Lower leg skin (tissue), 4 donors: Measurements from ENCODE around the gene CA10. TPM values are rescaled to one million over a fixed set of nuclear protein-coding genes. Genes with fewer than 3 reads are reported as not detected.

ENCODE experiments used
- DNase-seq, 2 donors: peaks; one replicate each; pipeline ENCODE4 v3.0.0-alpha.2; 2019; ENCODE audit warnings: low spot score in 2 of 2
- H3K4me3 ChIP-seq: fragments of 200-600 bp; sonication (generic); 2 replicates; pipeline ENCODE4 v1.5.1; 2017; ENCODE audit warnings: mild to moderate bottlenecking, low read depth; ENCODE audit not compliant: poor library complexity, severe bottlenecking
- POLR2A ChIP-seq, 2 donors: fragments of 450-650 bp; IDR thresholded peaks; one replicate each; pipeline ENCODE4 v1.6.1; 2016 to 2017; ENCODE audit warnings: antibody characterized with exemption in 2 of 2, mild to moderate bottlenecking in 1 of 2, moderate library complexity in 1 of 2
- WGBS, 2 donors: methylation state at CpG; one replicate each; pipeline ENCODE4 v1.1.5; 2018; 5-methylcytosine and 5-hydroxymethylcytosine counted together
- intact Hi-C: fragments of 100-400 bp; cut with DNase I; formaldehyde crosslinking; loops from one replicate; pipeline ENCODE4 v1.15.0; 2023; ENCODE audit warnings: low total_unique reads
- total RNA-seq, 4 donors: library from RNA; depleted of rRNA; stranded (reverse); fragments of >200 nt; gene quantifications; one replicate each; pipeline ENCODE4 v1.1.0, GENCODE V29; 2016
- TF ChIP-seq, protein P1 (sequence below), 3 donors: fragments of 450-650 bp; IDR thresholded peaks; one replicate each; pipeline ENCODE4 v1.5.1; 2016; ENCODE audit warnings: antibody characterized with exemption in 3 of 3, mild to moderate bottlenecking in 3 of 3, moderate library complexity in 2 of 3

The CA10 gene
- not detected for total RNA-seq

DNA sequence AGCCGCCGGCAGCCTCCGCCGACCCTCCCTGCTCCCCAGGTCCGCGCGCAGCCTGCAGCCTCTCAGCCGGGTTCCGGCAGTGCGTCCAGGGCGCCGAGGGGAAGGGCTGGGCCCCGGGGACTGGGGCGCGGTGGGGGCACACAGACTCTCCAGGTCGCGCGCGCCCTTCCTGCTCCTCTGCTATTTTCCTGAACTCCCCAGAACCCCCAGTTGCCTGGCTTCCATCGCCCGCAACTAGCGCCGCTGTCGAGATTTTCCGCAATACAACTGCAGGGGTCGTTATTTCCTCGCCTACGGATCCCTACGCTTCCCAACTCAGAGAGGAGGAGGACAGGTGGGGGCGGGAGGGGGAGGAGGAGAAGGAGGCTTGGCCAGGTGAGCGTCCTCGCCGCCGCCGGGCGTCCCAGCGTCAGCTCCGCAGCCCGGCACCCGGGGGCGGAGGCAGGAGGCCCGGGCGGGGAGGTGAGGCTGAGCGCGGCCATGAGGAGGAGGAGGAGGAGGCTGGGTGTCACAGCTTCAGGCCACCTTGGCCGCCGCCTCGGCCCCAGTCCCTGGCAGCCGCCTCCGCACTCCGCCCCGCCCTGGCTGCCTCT, at the start of gene CA10:
TSS of gene CA10 (minus strand) at position 265 of the 593 bp plus-strand sequence.
- intact Hi-C loops: no loop called here
- WGBS, 2 donors: 1% methylated on average over 36 to 43 of the region's 52 CpGs
- TF ChIP-seq POLR2A (IDR thresholded peaks at IDR 0.05): no peak
- TF ChIP-seq, protein P1, sequence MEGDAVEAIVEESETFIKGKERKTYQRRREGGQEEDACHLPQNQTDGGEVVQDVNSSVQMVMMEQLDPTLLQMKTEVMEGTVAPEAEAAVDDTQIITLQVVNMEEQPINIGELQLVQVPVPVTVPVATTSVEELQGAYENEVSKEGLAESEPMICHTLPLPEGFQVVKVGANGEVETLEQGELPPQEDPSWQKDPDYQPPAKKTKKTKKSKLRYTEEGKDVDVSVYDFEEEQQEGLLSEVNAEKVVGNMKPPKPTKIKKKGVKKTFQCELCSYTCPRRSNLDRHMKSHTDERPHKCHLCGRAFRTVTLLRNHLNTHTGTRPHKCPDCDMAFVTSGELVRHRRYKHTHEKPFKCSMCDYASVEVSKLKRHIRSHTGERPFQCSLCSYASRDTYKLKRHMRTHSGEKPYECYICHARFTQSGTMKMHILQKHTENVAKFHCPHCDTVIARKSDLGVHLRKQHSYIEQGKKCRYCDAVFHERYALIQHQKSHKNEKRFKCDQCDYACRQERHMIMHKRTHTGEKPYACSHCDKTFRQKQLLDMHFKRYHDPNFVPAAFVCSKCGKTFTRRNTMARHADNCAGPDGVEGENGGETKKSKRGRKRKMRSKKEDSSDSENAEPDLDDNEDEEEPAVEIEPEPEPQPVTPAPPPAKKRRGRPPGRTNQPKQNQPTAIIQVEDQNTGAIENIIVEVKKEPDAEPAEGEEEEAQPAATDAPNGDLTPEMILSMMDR (IDR thresholded peaks at IDR 0.05): no peak

GRCh38 chr17:52207796-52208195, 49.3 kb upstream of the CA10 start:
- DNase-seq: no peak
- TF ChIP-seq POLR2A (IDR thresholded peaks at IDR 0.05): no peak
- TF ChIP-seq, protein P1 (IDR thresholded peaks at IDR 0.05): no peak
- intact Hi-C loops: no loop called here
- WGBS, 2 donors: 50 to 70% methylated on average over 2 of the region's 2 CpGs
- H3K4me3 ChIP-seq: no peak overlapping the region

More for the DNA sequence above, at the start of gene CA10:
- no peak within 1 kb of the TSS for H3K4me3 ChIP-seq
- DNase-seq: no peak

- WGBS, 2 donors: 49 to 55% methylated on average over 2 of the region's 2 CpGs
- TF ChIP-seq POLR2A (IDR thresholded peaks at IDR 0.05): no peak
- TF ChIP-seq, protein P1 (IDR thresholded peaks at IDR 0.05): no peak
- no peak overlapping the region for H3K4me3 ChIP-seq
- DNase-seq: no peak
- intact Hi-C loops: no loop called here
Observed at GRCh38 chr17:52202520-52203080, 44.1 kb upstream of the CA10 start.

- no peak for DNase-seq
- intact Hi-C loops: no loop called here
- WGBS, 2 donors: 54 to 61% methylated on average over 2 of the region's 2 CpGs
- no peak overlapping the region for H3K4me3 ChIP-seq
- TF ChIP-seq POLR2A (IDR thresholded peaks at IDR 0.05): no peak
- TF ChIP-seq, protein P1 (IDR thresholded peaks at IDR 0.05): no peak
Observed at GRCh38 chr17:52201767-52202519, 43.4 kb upstream of the CA10 start.

- intact Hi-C loops: loop anchor here (10.0 kb wide), 1 partner anchor 57 kb away; no protein-coding TSS in a partner anchor
- no peak for DNase-seq
- TF ChIP-seq POLR2A (IDR thresholded peaks at IDR 0.05): no peak
- TF ChIP-seq, protein P1 (IDR thresholded peaks at IDR 0.05): no peak
- no peak overlapping the region for H3K4me3 ChIP-seq
- 38 to 42% methylated on average over 2 of the region's 2 CpGs for WGBS, 2 donors
Observed at GRCh38 chr17:52191491-52191890, 33.0 kb upstream of the CA10 start.
